Neuron (in vitro differentiated cells): ENCODE results near the gene FAM120A.

Source experiments
- H2AFZ ChIP-seq: one replicate; pipeline ENCODE4 v1.6.1; 2013; ENCODE audit warnings: low read depth, mild to moderate bottlenecking, inconsistent platforms, low read length, moderate library complexity
- H3K27me3 ChIP-seq: one replicate; pipeline ENCODE4 v1.6.1; 2013; ENCODE audit warnings: low read length; ENCODE audit not compliant: insufficient read depth
- H3K36me3 ChIP-seq: one replicate; pipeline ENCODE4 v1.6.1; 2013; ENCODE audit warnings: low read length; ENCODE audit not compliant: insufficient read depth
- H3K4me1 ChIP-seq: one replicate; pipeline ENCODE4 v1.6.1; 2013; ENCODE audit warnings: low read length; ENCODE audit not compliant: insufficient read depth
- H3K4me3 ChIP-seq: 2 replicates; pipeline ENCODE4 v1.5.1; 2013; ENCODE audit warnings: mild to moderate bottlenecking, low read length, moderate library complexity
- H3K9me3 ChIP-seq: one replicate; pipeline ENCODE4 v1.6.1; 2013; ENCODE audit warnings: low read length

Gene FAM120A

DNA sequence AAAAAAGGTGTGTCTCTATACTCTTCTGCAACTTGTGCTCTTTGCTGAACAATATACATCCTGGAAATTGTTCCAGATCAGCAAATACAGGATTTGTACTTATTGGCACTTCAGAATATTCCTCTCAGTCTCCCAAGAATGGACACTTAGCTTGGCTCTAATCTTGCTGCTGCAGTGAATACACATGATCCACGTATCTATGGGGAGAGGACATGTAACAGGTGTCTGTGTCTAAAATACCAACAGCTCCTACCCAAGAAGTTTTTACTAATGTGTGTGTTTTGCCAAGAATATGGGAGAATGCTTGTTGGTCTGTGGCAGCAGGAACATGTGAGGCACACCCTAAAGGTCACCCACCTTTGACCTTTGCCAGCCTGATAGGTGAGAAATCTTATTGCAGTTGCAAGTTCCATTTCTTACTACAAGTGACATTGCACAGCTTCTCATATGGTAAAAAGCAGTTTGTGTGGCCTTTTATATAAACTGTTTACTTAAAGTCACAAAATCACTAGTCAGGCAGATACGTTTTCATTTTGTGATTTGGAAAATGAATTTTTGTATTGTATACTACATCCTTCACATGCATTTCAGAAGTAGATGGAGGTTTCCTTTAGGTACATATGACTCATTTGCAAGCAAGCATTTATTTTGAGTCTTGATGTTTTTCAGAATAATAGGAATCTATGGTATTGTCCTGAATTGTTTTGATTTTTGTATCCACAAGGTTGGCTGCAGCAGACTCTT is 160.7 kb downstream of the FAM120A start:
- H3K9me3 ChIP-seq: peaks cover 3% of the 10 kb centered on the region
- H3K4me3 ChIP-seq: no peak overlapping the region
- no peaks in the 10 kb centered on the region for H3K27me3 ChIP-seq
- peaks cover 4% of the 10 kb centered on the region for H3K4me1 ChIP-seq
- H3K36me3 ChIP-seq: no peaks in the 10 kb centered on the region
- no peak overlapping the region for H2AFZ ChIP-seq

DNA sequence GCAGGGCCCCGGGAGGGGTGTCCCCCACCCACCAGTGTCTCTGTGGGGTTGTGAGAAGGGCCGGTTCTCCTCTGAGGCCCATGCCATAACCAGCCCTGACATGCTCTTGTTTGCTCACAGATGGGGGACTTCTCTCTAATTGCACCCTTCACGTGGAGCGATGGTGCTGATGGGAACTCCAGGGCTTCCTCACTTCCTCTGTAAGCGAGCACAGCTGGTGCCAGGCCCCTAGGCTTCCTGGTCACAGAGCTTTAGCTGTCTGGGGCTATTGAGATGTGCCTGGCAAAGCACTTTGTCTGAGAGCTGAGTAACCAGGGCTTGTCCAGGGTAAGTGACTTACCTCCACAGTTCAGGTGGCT is 161.3 kb downstream of the FAM120A start:
- peaks cover 8% of the 10 kb centered on the region for H3K4me1 ChIP-seq
- H3K36me3 ChIP-seq: no peaks in the 10 kb centered on the region
- H3K4me3 ChIP-seq: no peak overlapping the region
- no peak overlapping the region for H2AFZ ChIP-seq
- H3K27me3 ChIP-seq: no peaks in the 10 kb centered on the region
- H3K9me3 ChIP-seq: peaks cover 3% of the 10 kb centered on the region

DNA sequence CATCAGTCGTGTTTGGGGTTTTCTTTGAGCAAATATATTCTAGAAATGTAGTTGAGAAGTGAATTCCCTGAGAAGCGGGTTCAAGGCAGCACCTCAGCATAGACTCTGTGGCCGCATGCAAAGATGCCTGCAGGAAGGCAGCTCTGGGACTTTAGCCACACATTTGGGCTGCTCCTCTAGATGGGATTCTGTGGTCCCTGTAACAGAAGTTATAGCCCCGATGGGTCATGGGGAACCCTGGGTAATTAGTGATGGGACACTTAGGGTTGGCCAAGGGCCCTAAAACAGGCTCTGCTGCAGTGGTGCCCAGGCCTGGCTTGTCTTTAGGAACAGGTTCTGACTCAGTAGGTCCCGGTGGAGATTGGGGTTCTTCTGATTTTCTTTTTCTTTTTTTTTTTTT is 161.7 kb downstream of the FAM120A start:
- peaks cover 3% of the 10 kb centered on the region for H3K9me3 ChIP-seq
- peaks cover 8% of the 10 kb centered on the region for H3K4me1 ChIP-seq
- no peak overlapping the region for H2AFZ ChIP-seq
- no peak overlapping the region for H3K4me3 ChIP-seq
- no peaks in the 10 kb centered on the region for H3K27me3 ChIP-seq
- no peaks in the 10 kb centered on the region for H3K36me3 ChIP-seq

DNA sequence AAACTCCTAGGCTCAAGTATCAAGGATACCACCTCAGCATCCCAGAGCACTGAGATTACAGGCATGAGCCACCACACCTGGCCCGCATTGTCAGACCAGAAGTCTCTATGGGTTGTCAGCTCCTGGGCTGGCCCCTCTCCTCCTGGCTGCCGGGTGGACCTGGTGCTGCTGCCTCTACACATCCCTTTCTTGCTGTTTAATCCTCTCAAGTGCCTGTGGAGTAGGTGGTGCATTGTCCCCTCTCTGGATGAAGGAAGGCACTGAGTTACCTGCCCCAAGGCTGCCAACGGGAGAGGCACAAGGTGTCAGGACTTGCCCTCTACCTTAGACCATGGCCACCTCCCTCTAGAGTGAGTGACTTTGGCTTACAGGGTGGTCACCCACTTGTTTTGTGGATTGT is 162.3 kb downstream of the FAM120A start:
- Histone ChIP-seq H3K4me3 (no peak overlapping the region), H3K4me1 (peaks cover 8% of the 10 kb centered on the region), H3K9me3 (peaks cover 3% of the 10 kb centered on the region), H3K27me3 (no peaks in the 10 kb centered on the region), H2AFZ (no peak overlapping the region), H3K36me3 (no peaks in the 10 kb centered on the region)

DNA sequence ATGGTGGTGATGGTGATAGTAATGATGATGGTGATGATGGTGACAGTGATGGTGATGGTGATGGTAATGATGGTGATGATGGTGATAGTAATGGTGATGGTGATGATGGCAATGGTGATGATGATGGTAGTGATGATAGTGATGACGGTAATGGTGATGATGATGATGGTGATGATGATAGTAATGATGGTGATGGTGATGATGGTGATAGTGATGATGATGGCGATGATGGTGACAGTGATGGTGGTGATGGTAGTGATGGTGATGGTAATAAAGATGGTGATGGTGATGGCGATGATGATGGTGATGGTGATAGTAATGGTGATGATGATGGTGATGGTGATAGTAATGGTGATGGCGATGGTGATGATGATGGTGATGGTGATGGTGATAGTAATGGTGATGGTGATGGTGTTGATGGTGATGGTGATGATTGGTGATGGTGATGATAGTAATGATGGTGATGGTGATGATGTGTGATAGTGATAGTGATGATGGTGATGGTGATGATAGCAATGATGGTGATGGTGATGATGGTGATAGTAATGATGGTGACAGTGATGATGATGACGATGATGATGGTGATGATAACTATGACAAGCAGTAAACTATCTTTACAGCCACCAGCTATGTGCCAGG is 163.5 kb downstream of the FAM120A start:
- no peaks in the 10 kb centered on the region for H3K27me3 ChIP-seq
- no peak overlapping the region for H3K4me3 ChIP-seq
- H3K36me3 ChIP-seq: no peaks in the 10 kb centered on the region
- H3K4me1 ChIP-seq: peaks cover 8% of the 10 kb centered on the region
- H3K9me3 ChIP-seq: no peaks in the 10 kb centered on the region
- no peak overlapping the region for H2AFZ ChIP-seq
